Measurements from ENCODE around the gene TMEM150C.

DNA sequence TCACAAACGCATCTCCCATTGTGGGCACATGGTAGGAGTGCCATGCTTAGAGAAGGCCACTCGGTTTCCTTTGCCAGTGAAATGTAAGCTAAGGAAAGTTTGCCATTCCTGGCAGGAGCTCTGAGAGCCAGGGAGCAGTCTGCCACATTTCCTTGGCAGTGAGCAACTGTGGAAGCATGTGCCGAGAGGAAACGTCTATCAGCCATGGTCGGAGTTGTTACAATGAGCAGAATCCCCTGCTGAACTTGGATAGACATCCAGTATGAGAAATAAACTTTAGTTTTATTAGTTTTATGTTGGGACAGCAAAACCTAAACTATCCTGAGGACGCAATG lies 80.3 kb downstream of the TMEM150C start:
- TF ChIP-seq, protein P1, sequence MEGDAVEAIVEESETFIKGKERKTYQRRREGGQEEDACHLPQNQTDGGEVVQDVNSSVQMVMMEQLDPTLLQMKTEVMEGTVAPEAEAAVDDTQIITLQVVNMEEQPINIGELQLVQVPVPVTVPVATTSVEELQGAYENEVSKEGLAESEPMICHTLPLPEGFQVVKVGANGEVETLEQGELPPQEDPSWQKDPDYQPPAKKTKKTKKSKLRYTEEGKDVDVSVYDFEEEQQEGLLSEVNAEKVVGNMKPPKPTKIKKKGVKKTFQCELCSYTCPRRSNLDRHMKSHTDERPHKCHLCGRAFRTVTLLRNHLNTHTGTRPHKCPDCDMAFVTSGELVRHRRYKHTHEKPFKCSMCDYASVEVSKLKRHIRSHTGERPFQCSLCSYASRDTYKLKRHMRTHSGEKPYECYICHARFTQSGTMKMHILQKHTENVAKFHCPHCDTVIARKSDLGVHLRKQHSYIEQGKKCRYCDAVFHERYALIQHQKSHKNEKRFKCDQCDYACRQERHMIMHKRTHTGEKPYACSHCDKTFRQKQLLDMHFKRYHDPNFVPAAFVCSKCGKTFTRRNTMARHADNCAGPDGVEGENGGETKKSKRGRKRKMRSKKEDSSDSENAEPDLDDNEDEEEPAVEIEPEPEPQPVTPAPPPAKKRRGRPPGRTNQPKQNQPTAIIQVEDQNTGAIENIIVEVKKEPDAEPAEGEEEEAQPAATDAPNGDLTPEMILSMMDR (IDR thresholded peaks at IDR 0.05) = no peak
- TF ChIP-seq POLR2A (IDR thresholded peaks at IDR 0.05) (no peak), POLR2AphosphoS5 (IDR thresholded peaks at IDR 0.05) (no peak), EP300 (IDR thresholded peaks at IDR 0.05) (no peak)
